Smooth muscle cell (in vitro differentiated cells): ENCODE measurements around the gene RAD23A. TPM values are rescaled to one million over a fixed set of nuclear protein-coding genes. Genes with fewer than 3 reads are reported as not detected.
"Not testable (repeated sequence)": the region's sequence is repeated elsewhere in the genome, so short reads cannot be mapped to it uniquely, and the experiment has no call there.

Experiments
- DNase-seq: peaks from one replicate; lab custom pipeline; 2025; ENCODE audit not compliant: unreplicated experiment; lab: John Stamatoyannopoulos, UW
- H2AFZ ChIP-seq: fragments of 200-600 bp; sonication (generic); 2 replicates; pipeline ENCODE4 v1.6.0; 2016; ENCODE audit warnings: antibody characterized with exemption, low read depth, mild to moderate bottlenecking
- H3F3A ChIP-seq: fragments of 200-600 bp; sonication (generic); 2 replicates; pipeline ENCODE4 v1.6.0; 2017; ENCODE audit warnings: antibody characterized with exemption, low read depth
- H3K27ac ChIP-seq: fragments of 200-600 bp; sonication (generic); 2 replicates; pipeline ENCODE4 v1.5.1; 2016; ENCODE audit warnings: low read depth, mild to moderate bottlenecking
- H3K27me3 ChIP-seq: fragments of 200-600 bp; sonication (generic); 2 replicates; pipeline ENCODE4 v1.6.1; 2016; ENCODE audit warnings: low read depth, mild to moderate bottlenecking
- H3K36me3 ChIP-seq: fragments of 200-600 bp; sonication (generic); 2 replicates; pipeline ENCODE4 v1.5.1; 2016; ENCODE audit warnings: low read depth
- H3K4me1 ChIP-seq: fragments of 200-600 bp; sonication (generic); 2 replicates; pipeline ENCODE4 v1.5.1; 2016; ENCODE audit warnings: low read depth
- H3K4me2 ChIP-seq: fragments of 200-600 bp; sonication (generic); 2 replicates; pipeline ENCODE4 v1.6.0; 2016; ENCODE audit warnings: mild to moderate bottlenecking
- H3K4me3 ChIP-seq: fragments of 200-600 bp; sonication (generic); 2 replicates; pipeline ENCODE4 v1.5.1; 2016; ENCODE audit warnings: mild to moderate bottlenecking
- H3K79me2 ChIP-seq: fragments of 200-600 bp; sonication (generic); 2 replicates; pipeline ENCODE4 v1.6.0; 2016; ENCODE audit warnings: low read depth, mild to moderate bottlenecking
- H3K9ac ChIP-seq: fragments of 200-600 bp; sonication (generic); 2 replicates; pipeline ENCODE4 v1.6.0; 2016; ENCODE audit warnings: low read depth
- H3K9me3 ChIP-seq: fragments of 200-600 bp; sonication (generic); replicated peaks from 2 replicates; pipeline ENCODE4 v1.5.1; 2016; ENCODE audit warnings: low read depth
- H4K20me1 ChIP-seq: fragments of 200-600 bp; sonication (generic); 2 replicates; pipeline ENCODE4 v1.6.0; 2016; ENCODE audit warnings: low read depth
- WGBS: methylation state at CpG from one replicate; pipeline ENCODE4 v1.1.7; 2016; ENCODE audit warnings: low lambda C conversion rate; 5-methylcytosine and 5-hydroxymethylcytosine counted together
- polyA plus RNA-seq: library from polyadenylated mRNA; unstranded; fragments of >200 nt; fragmentation: Nextera tagmentation; extraction: Ambion mirVana; gene quantifications from 2 replicates; pipeline ENCODE4 v1.2.1, GENCODE V29; 2016
- total RNA-seq: library from RNA; depleted of rRNA; stranded (reverse); fragments of >200 nt; gene quantifications from 2 replicates; pipeline ENCODE4 v1.2.3, GENCODE V29; 2014
- TF ChIP-seq, protein P1 (sequence below): fragments of 200-600 bp; sonication (generic); IDR thresholded peaks from 2 replicates; pipeline ENCODE4 v1.5.1; 2017; ENCODE audit warnings: borderline replicate concordance, mild to moderate bottlenecking, antibody characterized with exemption; ENCODE audit not compliant: insufficient read depth, poor library complexity, severe bottlenecking

RAD23A gene
- total and polyA plus RNA-seq, 2 experiments from 2014 or later: 97.1 to 176 TPM

DNA sequence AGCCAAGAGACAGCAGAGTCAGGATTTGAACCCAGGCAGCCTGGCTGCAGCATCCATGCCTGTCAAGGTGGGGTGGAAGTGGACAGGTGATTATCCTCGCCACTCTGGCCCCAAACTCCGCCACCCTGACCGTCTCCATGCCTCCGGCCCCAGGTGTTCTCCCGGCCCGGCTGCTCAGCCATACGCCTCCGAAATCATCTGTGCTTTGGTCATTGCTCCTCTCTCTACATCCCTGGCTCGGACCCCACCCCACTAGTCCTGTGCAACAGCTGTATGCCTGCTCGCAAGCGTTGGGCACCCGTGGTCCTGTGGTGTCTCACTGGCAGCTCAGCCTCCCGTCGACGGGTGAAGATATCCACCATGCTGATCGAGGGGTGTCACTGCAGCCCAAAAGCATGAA lies 27.6 kb downstream of the RAD23A start:
- 88% methylated on average over 16 of the region's 16 CpGs for WGBS
- no peak overlapping the region for H3K4me3 ChIP-seq
- no peak for DNase-seq
- H3K9ac ChIP-seq: no peak overlapping the region
- no peaks in the 10 kb centered on the region for H3K79me2 ChIP-seq
- H4K20me1 ChIP-seq: no peaks in the 10 kb centered on the region
- H3K36me3 ChIP-seq: no peaks in the 10 kb centered on the region
- no peak overlapping the region for H2AFZ ChIP-seq
- H3K4me2 ChIP-seq: no peak overlapping the region
- H3F3A ChIP-seq: no peaks in the 10 kb centered on the region
- no peaks in the 10 kb centered on the region for H3K9me3 ChIP-seq
- H3K27me3 ChIP-seq: no peaks in the 10 kb centered on the region
- TF ChIP-seq, protein P1, sequence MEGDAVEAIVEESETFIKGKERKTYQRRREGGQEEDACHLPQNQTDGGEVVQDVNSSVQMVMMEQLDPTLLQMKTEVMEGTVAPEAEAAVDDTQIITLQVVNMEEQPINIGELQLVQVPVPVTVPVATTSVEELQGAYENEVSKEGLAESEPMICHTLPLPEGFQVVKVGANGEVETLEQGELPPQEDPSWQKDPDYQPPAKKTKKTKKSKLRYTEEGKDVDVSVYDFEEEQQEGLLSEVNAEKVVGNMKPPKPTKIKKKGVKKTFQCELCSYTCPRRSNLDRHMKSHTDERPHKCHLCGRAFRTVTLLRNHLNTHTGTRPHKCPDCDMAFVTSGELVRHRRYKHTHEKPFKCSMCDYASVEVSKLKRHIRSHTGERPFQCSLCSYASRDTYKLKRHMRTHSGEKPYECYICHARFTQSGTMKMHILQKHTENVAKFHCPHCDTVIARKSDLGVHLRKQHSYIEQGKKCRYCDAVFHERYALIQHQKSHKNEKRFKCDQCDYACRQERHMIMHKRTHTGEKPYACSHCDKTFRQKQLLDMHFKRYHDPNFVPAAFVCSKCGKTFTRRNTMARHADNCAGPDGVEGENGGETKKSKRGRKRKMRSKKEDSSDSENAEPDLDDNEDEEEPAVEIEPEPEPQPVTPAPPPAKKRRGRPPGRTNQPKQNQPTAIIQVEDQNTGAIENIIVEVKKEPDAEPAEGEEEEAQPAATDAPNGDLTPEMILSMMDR: no peak
- no peak overlapping the region for H3K27ac ChIP-seq
- no peaks in the 10 kb centered on the region for H3K4me1 ChIP-seq

DNA sequence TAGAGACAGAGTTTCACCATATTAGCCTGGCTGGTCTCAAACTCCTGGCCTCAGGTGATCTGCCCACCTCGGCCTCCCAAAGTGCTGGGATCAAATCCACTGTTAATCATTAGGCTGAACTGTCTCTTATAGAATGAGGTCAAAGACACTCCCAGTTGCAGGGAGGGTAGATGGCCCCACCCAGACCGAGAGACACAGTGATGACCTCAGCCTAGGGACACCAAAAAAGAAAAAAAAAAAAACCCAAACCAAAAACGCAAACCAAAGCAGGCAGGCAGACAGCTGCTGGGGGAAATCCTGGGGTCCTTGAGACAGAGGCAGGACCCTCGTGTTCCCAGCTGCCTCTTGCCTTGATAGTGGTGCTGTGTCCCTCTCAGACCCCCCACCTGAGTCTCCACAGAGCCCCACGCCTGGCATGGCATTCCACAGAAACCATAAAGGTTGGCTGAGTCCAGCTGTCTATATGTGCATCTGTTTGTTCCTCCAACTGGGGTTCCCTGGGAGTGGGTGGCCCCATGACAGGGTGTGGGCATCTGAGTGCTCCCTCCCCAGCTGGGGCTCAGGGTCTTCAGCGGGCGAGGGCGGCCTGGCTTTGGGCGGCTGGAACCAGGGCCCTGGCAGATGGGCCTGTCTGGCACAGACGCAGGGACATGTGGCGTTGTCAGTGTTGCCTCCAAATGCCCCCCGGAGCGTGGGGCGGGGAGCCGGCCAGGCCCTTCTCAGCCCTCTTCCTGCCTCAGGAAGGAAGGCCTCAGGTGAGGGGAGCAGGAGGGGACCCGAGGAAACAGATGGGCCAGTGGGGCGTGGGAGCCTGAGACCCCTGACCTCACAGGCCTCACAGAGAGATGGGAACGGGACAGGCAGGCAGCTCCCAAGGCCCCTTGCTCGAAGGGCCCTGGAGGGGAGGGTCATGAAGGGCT lies 28.9 kb downstream of the RAD23A start:
- WGBS: 82% methylated on average over 19 of the region's 19 CpGs
- no peaks in the 10 kb centered on the region for H3K27me3 ChIP-seq
- no peak overlapping the region for H3K4me2 ChIP-seq
- no peak overlapping the region for H2AFZ ChIP-seq
- no peaks in the 10 kb centered on the region for H4K20me1 ChIP-seq
- no peaks in the 10 kb centered on the region for H3K79me2 ChIP-seq
- no peak overlapping the region for H3K9ac ChIP-seq
- H3F3A ChIP-seq: no peaks in the 10 kb centered on the region
- no peak for DNase-seq
- H3K9me3 ChIP-seq: no peaks in the 10 kb centered on the region
- TF ChIP-seq, protein P1: no peak
- H3K27ac ChIP-seq: no peak overlapping the region
- H3K36me3 ChIP-seq: no peaks in the 10 kb centered on the region
- no peak overlapping the region for H3K4me3 ChIP-seq
- no peaks in the 10 kb centered on the region for H3K4me1 ChIP-seq

DNA sequence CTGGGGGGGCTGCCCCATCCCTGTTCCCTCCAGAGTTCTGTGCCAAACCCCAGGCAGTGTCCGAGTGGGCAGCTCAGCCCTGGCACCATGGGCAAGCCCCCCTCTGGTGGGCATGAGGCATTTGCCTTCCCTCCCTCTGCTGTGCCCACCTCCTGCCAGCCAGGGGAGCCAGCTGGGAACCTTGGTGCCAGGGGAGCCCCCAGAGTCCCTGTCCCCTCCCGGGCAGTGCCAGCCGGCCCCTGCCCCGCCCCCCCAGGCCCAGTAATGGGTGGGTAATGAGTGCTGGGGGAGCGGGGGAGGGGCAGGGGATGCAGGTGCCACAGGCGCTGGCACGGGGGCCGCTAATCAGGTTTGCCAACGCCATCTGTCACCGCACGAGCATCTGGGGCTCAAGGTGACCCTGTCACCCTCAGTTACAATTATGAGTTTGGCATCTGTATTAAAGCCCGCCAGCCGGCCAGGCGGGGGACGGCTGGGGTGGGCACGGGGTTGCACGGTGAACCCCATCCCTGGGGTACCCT lies 29.6 kb downstream of the RAD23A start:
- no peak for DNase-seq
- H3F3A ChIP-seq: no peaks in the 10 kb centered on the region
- H3K36me3 ChIP-seq: no peaks in the 10 kb centered on the region
- H3K4me2 ChIP-seq: no peak overlapping the region
- no peaks in the 10 kb centered on the region for H3K27me3 ChIP-seq
- H3K9me3 ChIP-seq: no peaks in the 10 kb centered on the region
- TF ChIP-seq, protein P1: no peak
- H2AFZ ChIP-seq: no peak overlapping the region
- H3K27ac ChIP-seq: no peak overlapping the region
- no peak overlapping the region for H3K4me3 ChIP-seq
- H4K20me1 ChIP-seq: no peaks in the 10 kb centered on the region
- no peaks in the 10 kb centered on the region for H3K79me2 ChIP-seq
- 67% methylated on average over 1 of the region's 17 CpGs for WGBS
- H3K4me1 ChIP-seq: no peaks in the 10 kb centered on the region
- no peak overlapping the region for H3K9ac ChIP-seq

DNA sequence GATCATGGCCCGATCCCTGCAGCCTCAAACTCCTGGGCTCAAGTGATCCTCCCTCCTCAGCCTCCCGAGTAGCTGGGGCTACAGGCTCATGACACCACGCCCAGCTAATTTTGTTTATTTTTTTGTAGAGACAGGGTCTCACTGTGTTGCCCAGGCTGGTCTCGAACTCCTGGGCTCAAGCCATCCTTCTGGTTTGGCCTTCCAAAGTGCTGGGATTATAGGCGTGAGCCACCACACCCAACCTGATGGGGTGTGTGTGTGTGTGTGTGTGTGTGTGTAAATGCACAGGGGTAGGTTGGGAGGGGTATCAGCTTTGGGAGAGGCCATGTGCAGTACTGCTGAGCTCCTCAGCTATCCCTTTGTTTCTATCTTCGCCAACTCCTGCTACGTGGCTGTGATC lies 30.4 kb downstream of the RAD23A start:
- DNase-seq, H3K4me2 ChIP-seq, H3K27me3 ChIP-seq, H3K9me3 ChIP-seq, H3K4me3 ChIP-seq, H4K20me1 ChIP-seq, H3F3A ChIP-seq, H3K4me1 ChIP-seq, H3K36me3 ChIP-seq, H2AFZ ChIP-seq, H3K79me2 ChIP-seq, H3K27ac ChIP-seq, H3K9ac ChIP-seq: not testable (repeated sequence)
- WGBS: 93% methylated on average over 7 of the region's 7 CpGs
